HCT116 (cell line): Measurements from ENCODE around the gene PLK2. TPM values are rescaled to one million over a fixed set of nuclear protein-coding genes. Genes with fewer than 3 reads are reported as not detected.

ENCODE experiments used
- ATAC-seq: fragments of 200-7000 bp; cut with Tn5 transposase; 2 replicates; pipeline ENCODE4 v1.9.1; 2020; ENCODE audit warnings: mild to moderate bottlenecking, moderate library complexity
- BruUV-seq: library from RNA; stranded (reverse); fragments of 400-500 nt; replicated peaks from 2 replicates; lab custom pipeline; 2021; lab: Mats Ljungman, UMichigan
- CTCF ChIA-PET: fragments of 300-600 bp; sonication (Branson Sonifier 250); formaldehyde crosslinking; loops from one replicate; lab custom pipeline; 2021; ENCODE audit warnings: antibody characterized with exemption; lab: Charles Lee
- POLR2A ChIA-PET: fragments of 300-600, 350-600 bp; sonication (Branson Sonifier 250); formaldehyde crosslinking; loops from one replicate; lab custom pipeline; 2021; ENCODE audit warnings: antibody characterized with exemption; lab: Charles Lee
- RAD21 ChIA-PET, 2 experiments: fragments of 300-600 bp; sonication (Branson Sonifier 250); formaldehyde crosslinking; loops; one replicate each; lab custom pipeline; 2023; ENCODE audit warnings: low total read pairs in 2 of 2; ENCODE audit not compliant: uncharacterized antibody in 2 of 2, unreplicated experiment in 2 of 2, low non-redundant PET in 1 of 2; lab: Charles Lee
- DNase-seq: peaks from one replicate; pipeline ENCODE4 v3.0.0-alpha.2; 2010; ENCODE audit warnings: low read depth, low spot score
- H2AFZ ChIP-seq: fragments of 200-600 bp; shearing (Covaris generic), sonication (generic); 2 replicates; pipeline ENCODE4 v1.6.1; 2017; ENCODE audit warnings: low read depth, mixed run types, mixed read lengths, antibody characterized with exemption, low read length; ENCODE audit not compliant: poor library complexity, severe bottlenecking
- H3K27ac ChIP-seq: 2 replicates; pipeline ENCODE4 v1.5.1; 2012; ENCODE audit warnings: low read depth, low read length
- H3K27me3 ChIP-seq: fragments of 200-600 bp; sonication (generic); 2 replicates; pipeline ENCODE4 v1.6.1; 2016; ENCODE audit warnings: mixed run types, low read length, mixed read lengths; ENCODE audit not compliant: insufficient read depth
- H3K36me3 ChIP-seq, 2 experiments: fragments of 200-500 bp in 1 of 2; fragments of 200-600 bp in 1 of 2; sonication (Bioruptor generic) in 1 of 2; sonication (generic) in 1 of 2; 2 replicates each; pipeline versions ENCODE4 v1.5.1 to v1.6.1; 2014 to 2016; ENCODE audit warnings: low read length in 2 of 2, inconsistent platforms in 1 of 2, mixed read lengths in 1 of 2, mixed run types in 1 of 2; ENCODE audit not compliant: insufficient read depth in 2 of 2, control insufficient read depth in 1 of 2
- H3K4me1 ChIP-seq, 2 experiments: fragments of 200-600 bp in 1 of 2; sonication (generic) in 1 of 2; 2 replicates each; pipeline versions ENCODE4 v1.5.1 to v1.6.1; 2012 to 2017; ENCODE audit warnings: low read length in 2 of 2, inconsistent platforms in 1 of 2, mild to moderate bottlenecking in 1 of 2, mixed read lengths in 1 of 2, mixed run types in 1 of 2, moderate library complexity in 1 of 2; ENCODE audit not compliant: insufficient read depth in 2 of 2, control insufficient read depth in 1 of 2
- H3K4me2 ChIP-seq: fragments of 200-600 bp; sonication (generic); 2 replicates; pipeline ENCODE4 v1.6.1; 2017; ENCODE audit warnings: mixed run types, low read length, mixed read lengths
- H3K4me3 ChIP-seq, 2 experiments: fragments of 200-600 bp in 1 of 2; sonication (generic) in 1 of 2; replicated peaks in 1 of 2; 2 replicates each; pipeline ENCODE4 v1.5.1; 2011 to 2016; ENCODE audit warnings: low read length in 2 of 2, control low read depth in 1 of 2, low read depth in 1 of 2, mild to moderate bottlenecking in 1 of 2, mixed read lengths in 1 of 2, mixed run types in 1 of 2
- H3K79me2 ChIP-seq: fragments of 200-600 bp; sonication (generic); 2 replicates; pipeline ENCODE4 v1.6.1; 2017; ENCODE audit warnings: mild to moderate bottlenecking, mixed run types, low read length, moderate library complexity, mixed read lengths; ENCODE audit not compliant: insufficient read depth
- H3K9ac ChIP-seq: fragments of 200-600 bp; sonication (generic); 2 replicates; pipeline ENCODE4 v1.6.1; 2016; ENCODE audit warnings: low read length, mixed read lengths
- H3K9me2 ChIP-seq: fragments of 200-600 bp; sonication (generic), shearing (Covaris generic); 2 replicates; pipeline ENCODE4 v1.6.1; 2017; ENCODE audit warnings: mixed run types, mild to moderate bottlenecking, moderate library complexity; ENCODE audit not compliant: insufficient read depth
- H3K9me3 ChIP-seq, 2 experiments: fragments of 200-500 bp in 1 of 2; fragments of 200-600 bp in 1 of 2; sonication (Bioruptor generic) in 1 of 2; sonication (generic) in 1 of 2; 2 replicates each; pipeline ENCODE4 v1.6.1; 2014 to 2017; ENCODE audit warnings: low read length in 2 of 2, mixed read lengths in 2 of 2, inconsistent platforms in 1 of 2, low read depth in 1 of 2, mild to moderate bottlenecking in 1 of 2, mixed run types in 1 of 2, moderate library complexity in 1 of 2; ENCODE audit not compliant: control insufficient read depth in 1 of 2, insufficient read depth in 1 of 2
- H4K20me1 ChIP-seq: fragments of 200-600 bp; sonication (generic), shearing (Covaris generic); 2 replicates; pipeline ENCODE4 v1.6.1; 2017; ENCODE audit warnings: mixed run types, mild to moderate bottlenecking, moderate library complexity; ENCODE audit not compliant: insufficient read depth
- CBX3 ChIP-seq: IDR thresholded peaks from 2 replicates; pipeline ENCODE4 v1.6.1; 2012; ENCODE audit warnings: low read depth
- CTCF ChIP-seq, 3 experiments: fragments of 200-600 bp in 1 of 3; sonication (generic) in 1 of 3; IDR thresholded peaks in 2 of 3; conservative IDR thresholded peaks in 1 of 3; 2 replicates each; pipeline ENCODE4 v1.5.1; 2012 to 2017; ENCODE audit warnings: low read depth in 2 of 3, low read length in 2 of 3, antibody characterized with exemption in 1 of 3, borderline replicate concordance in 1 of 3, control low read depth in 1 of 3, mild to moderate bottlenecking in 1 of 3, mixed read lengths in 1 of 3, mixed run types in 1 of 3, moderate library complexity in 1 of 3; ENCODE audit not compliant: insufficient read depth in 1 of 3
- EZH2phosphoT487 ChIP-seq: fragments of 200-600 bp; IDR thresholded peaks from 2 replicates; pipeline ENCODE4 v1.6.1; 2018; ENCODE audit warnings: antibody characterized with exemption, borderline replicate concordance
- FOSL1 ChIP-seq: IDR thresholded peaks from 2 replicates; pipeline ENCODE4 v1.6.1; 2012; ENCODE audit warnings: low read depth
- JUND ChIP-seq: IDR thresholded peaks from 2 replicates; pipeline ENCODE4 v1.6.1; 2012
- POLR2A ChIP-seq: IDR thresholded peaks from 2 replicates; pipeline ENCODE4 v1.7.0; 2011; ENCODE audit warnings: borderline replicate concordance; ENCODE audit not compliant: insufficient read depth, insufficient read length; ENCODE audit errors: extremely low read depth
- REST ChIP-seq: IDR thresholded peaks from 2 replicates; pipeline ENCODE4 v1.6.1; 2012; ENCODE audit warnings: low read depth
- SIN3A ChIP-seq: IDR thresholded peaks from 2 replicates; pipeline ENCODE4 v1.6.1; 2012; ENCODE audit warnings: low read depth
- SRF ChIP-seq: IDR thresholded peaks from 2 replicates; pipeline ENCODE4 v1.6.1; 2012; ENCODE audit warnings: low read depth
- YY1 ChIP-seq: IDR thresholded peaks from 2 replicates; pipeline ENCODE4 v1.6.1; 2011; ENCODE audit warnings: low read length, low read depth, moderate library complexity, mild to moderate bottlenecking; ENCODE audit not compliant: insufficient replicate concordance; ENCODE audit errors: extremely low read depth
- ZFX ChIP-seq: fragments of 450-650 bp; IDR thresholded peaks from 2 replicates; pipeline ENCODE4 v1.6.1; 2017
- intact Hi-C: fragments of 100-400 bp; cut with micrococcal nuclease; formaldehyde crosslinking; loops from 2 replicates; pipeline ENCODE4 v1.10.0; 2022
- total RNA-seq: library from RNA; stranded (reverse); gene quantifications from one replicate; pipeline ENCODE4 v1.2.1, GENCODE V29; 2021; ENCODE audit not compliant: unreplicated experiment

Gene PLK2
- total RNA-seq, 1 experiment from 2014 or later: 54.6 TPM

GRCh38 chr5:58496488-58496887, 36.6 kb upstream of the PLK2 start:
- H3K9ac ChIP-seq: no peak overlapping the region
- H3K4me3 ChIP-seq: no peak overlapping the region
- peak; percentile 64 for ATAC-seq
- H3K9me2 ChIP-seq: no peaks in the 10 kb centered on the region
- RAD21 ChIA-PET: no interaction called here
- no peaks in the 10 kb centered on the region for H3K9me3 ChIP-seq
- no peak overlapping the region for H2AFZ ChIP-seq
- CTCF ChIA-PET: interaction anchor here (0.7 to 9.9 kb wide), 6 partner anchors 9 to 352 kb away, joined by 3 to 83 read pairs (median 4); no protein-coding TSS in a partner anchor
- TF ChIP-seq EZH2phosphoT487: no peak
- no peak for TF ChIP-seq JUND
- peak in 2 of 3 experiments; percentile 53 to 58; a peak in 4 of 6 replicates for TF ChIP-seq CTCF (IDR thresholded peaks at IDR 0.05 in 2 of 3, conservative IDR thresholded peaks at IDR 0.05 in 1 of 3; ENCODE audit: borderline replicate concordance in 1 of 3, insufficient read depth in 1 of 3, low read depth in 2 of 3, low read length in 2 of 3)
- no peak for TF ChIP-seq POLR2A
- H4K20me1 ChIP-seq: no peaks in the 10 kb centered on the region
- POLR2A ChIA-PET: no interaction called here
- DNase-seq: no peak
- H3K27me3 ChIP-seq: 0 out of 2 replicates have a peak, but pooled peaks cover 4% of the 10 kb centered on the region
- H3K4me2 ChIP-seq: no peak overlapping the region
- no peaks in the 10 kb centered on the region for H3K79me2 ChIP-seq
- no peak overlapping the region for H3K27ac ChIP-seq
- intact Hi-C loops: loop anchor here (5.0 to 10.0 kb wide), 2 partner anchors 218 to 511 kb away; no protein-coding TSS in a partner anchor
- no peaks in the 10 kb centered on the region for H3K4me1 ChIP-seq
- BruUV-seq: no TSS peak
- H3K36me3 ChIP-seq: no peaks in the 10 kb centered on the region

GRCh38 chr5:58493141-58493540, 33.3 kb upstream of the PLK2 start:
- TF ChIP-seq REST (no peak), YY1 (no peak), SRF (no peak), CBX3 (no peak), SIN3A (no peak), FOSL1 (no peak), ZFX (no peak)
- ATAC-seq (no peak), DNase-seq (no peak)
- no peak overlapping the region for H3K27ac ChIP-seq
- ChIA-PET CTCF (no interaction called here), POLR2A (no interaction called here), RAD21 (no interaction called here)
- no TSS peak for BruUV-seq
- no peak overlapping the region for H3K4me3 ChIP-seq
- H4K20me1 ChIP-seq: no peaks in the 10 kb centered on the region
- no peak overlapping the region for H3K9ac ChIP-seq
- no peak overlapping the region for H3K4me2 ChIP-seq
- H2AFZ ChIP-seq: no peak overlapping the region
- no peaks in the 10 kb centered on the region for H3K79me2 ChIP-seq
- intact Hi-C loops: loop anchor here (10.0 kb wide), 1 partner anchor 222 kb away; no protein-coding TSS in a partner anchor
- H3K27me3 ChIP-seq: peaks cover 7% of the 10 kb centered on the region; the same call in 1 of the 2 replicates
- no peaks in the 10 kb centered on the region for H3K9me3 ChIP-seq
- no peaks in the 10 kb centered on the region for H3K36me3 ChIP-seq
- no peaks in the 10 kb centered on the region for H3K4me1 ChIP-seq
- H3K9me2 ChIP-seq: no peaks in the 10 kb centered on the region
